Thyroid gland (tissue), 4 donors: Measurements from ENCODE around the gene PLPP1.

Source experiments
- CTCF ChIP-seq, 6 experiments: fragments of 200-600 bp in 3 of 6; fragments of 450-650 bp in 3 of 6; sonication (generic) in 3 of 6; IDR thresholded peaks; one replicate each; pipeline ENCODE4 v1.5.1; 2016 to 2019; ENCODE audit warnings: antibody characterized with exemption in 6 of 6, mild to moderate bottlenecking in 2 of 6, inconsistent platforms in 1 of 6, moderate library complexity in 1 of 6
- POLR2A ChIP-seq, 2 donors: fragments of 450-650 bp; IDR thresholded peaks; one replicate each; pipeline ENCODE4 v1.6.1; 2017; ENCODE audit warnings: antibody characterized with exemption in 2 of 2, mild to moderate bottlenecking in 2 of 2, moderate library complexity in 1 of 2

- TF ChIP-seq CTCF (IDR thresholded peaks at IDR 0.05) (no peak), POLR2A (IDR thresholded peaks at IDR 0.05) (no peak)
Measured at GRCh38 chr5:55441954-55442353, 92.8 kb downstream of the PLPP1 start.
